Coronary artery (tissue), 2 donors: ENCODE results near the gene BRD9.

Experiments
- DNase-seq: peaks from one replicate; pipeline ENCODE4 v3.0.0-alpha.2; 2017; ENCODE audit warnings: low spot score
- H3K27ac ChIP-seq, 2 donors: fragments of 200-600 bp; sonication (generic); one replicate each; pipeline ENCODE4 v1.5.1; 2016 to 2019
- H3K4me3 ChIP-seq: fragments of 200-600 bp; sonication (generic); 2 replicates; pipeline ENCODE4 v1.5.1; 2016; ENCODE audit warnings: mild to moderate bottlenecking, moderate library complexity
- TF ChIP-seq, protein P1 (sequence below): fragments of 200-600 bp; sonication (generic); IDR thresholded peaks from one replicate; pipeline ENCODE4 v1.5.1; 2019; ENCODE audit warnings: antibody characterized with exemption

Gene BRD9

DNA sequence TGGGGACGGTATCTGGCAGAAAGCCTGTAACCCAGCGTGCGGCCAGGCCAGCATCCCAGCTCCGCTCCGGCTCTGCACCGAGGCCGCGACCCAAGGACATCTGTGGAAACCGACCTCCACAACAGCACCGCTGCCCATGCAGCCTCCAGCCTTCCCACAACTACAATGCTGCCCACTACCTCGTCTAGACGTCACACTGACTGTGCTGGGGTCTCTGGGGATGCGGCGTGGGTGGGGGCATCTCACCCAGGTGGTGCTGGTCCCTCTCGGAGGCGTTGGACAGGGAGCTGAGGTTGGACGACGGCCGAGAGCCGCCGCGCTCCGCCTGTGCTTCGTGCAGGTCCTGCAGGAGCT, 27.5 kb downstream of the BRD9 start:
- TF ChIP-seq, protein P1, sequence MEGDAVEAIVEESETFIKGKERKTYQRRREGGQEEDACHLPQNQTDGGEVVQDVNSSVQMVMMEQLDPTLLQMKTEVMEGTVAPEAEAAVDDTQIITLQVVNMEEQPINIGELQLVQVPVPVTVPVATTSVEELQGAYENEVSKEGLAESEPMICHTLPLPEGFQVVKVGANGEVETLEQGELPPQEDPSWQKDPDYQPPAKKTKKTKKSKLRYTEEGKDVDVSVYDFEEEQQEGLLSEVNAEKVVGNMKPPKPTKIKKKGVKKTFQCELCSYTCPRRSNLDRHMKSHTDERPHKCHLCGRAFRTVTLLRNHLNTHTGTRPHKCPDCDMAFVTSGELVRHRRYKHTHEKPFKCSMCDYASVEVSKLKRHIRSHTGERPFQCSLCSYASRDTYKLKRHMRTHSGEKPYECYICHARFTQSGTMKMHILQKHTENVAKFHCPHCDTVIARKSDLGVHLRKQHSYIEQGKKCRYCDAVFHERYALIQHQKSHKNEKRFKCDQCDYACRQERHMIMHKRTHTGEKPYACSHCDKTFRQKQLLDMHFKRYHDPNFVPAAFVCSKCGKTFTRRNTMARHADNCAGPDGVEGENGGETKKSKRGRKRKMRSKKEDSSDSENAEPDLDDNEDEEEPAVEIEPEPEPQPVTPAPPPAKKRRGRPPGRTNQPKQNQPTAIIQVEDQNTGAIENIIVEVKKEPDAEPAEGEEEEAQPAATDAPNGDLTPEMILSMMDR, result no peak
- Histone ChIP-seq H3K27ac (no peak overlapping the region), H3K4me3 (no peak overlapping the region)
- no peak for DNase-seq

DNA sequence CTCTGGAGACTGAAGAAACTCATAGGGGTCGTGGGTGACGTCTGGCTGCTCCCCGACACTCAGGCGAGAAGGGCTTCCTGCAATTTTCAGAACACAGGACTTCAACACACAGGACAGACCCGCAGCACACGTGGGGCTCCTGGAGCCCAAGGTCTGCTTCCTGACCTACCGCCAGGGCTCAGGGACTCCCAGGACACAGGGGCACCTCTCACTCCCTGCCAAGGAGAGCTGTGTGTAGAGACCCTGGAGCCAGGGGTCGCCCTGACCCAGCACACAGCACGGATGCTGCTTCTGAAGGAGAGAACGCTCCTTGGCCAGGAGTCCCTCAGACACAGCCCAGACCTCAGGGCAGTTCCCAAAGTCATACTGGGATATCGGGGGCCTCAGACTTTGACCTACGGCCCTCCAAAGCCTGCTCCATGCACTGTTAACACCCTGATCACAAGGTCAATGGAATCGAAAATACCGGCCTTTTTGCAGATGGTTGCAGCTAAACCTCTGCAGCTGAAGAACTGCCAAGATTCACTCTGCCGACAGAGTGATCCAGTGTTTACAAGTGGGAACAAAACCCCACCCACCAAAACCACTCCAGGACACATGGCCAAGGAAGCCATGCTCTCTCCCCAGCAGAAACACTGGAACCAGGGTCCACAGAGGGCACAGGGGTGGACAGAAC, 28.0 kb downstream of the BRD9 start:
- no peak overlapping the region for H3K27ac ChIP-seq
- TF ChIP-seq, protein P1, result no peak
- DNase-seq, result no peak
- no peak overlapping the region for H3K4me3 ChIP-seq

DNA sequence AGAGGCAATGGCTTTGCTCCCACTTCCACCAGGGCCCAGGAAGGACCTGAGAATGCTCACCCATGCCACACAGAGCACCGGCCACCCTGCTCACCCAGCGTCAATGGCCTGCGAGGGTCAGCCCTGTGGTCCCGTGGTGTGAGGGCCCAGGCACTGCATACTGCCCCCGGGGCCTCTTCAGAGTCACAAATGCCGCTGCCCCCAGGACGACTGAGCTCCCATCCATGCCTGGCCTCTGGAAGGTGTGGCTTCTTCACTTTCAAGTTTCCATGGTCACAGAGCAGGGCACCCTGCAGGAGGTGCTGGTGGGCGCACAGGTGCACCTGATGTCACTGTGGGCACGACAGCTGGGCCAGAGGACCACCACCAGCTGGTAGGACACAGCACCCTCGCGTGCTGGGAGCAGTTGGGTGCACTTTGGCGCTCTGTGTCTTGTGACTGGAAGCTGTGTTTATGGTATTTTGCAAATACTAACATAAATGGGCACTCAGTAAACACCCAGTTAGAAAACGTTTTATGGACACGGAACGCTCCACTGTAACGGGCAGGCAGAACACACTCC, 29.3 kb downstream of the BRD9 start:
- no peak overlapping the region for H3K27ac ChIP-seq
- H3K4me3 ChIP-seq, result no peak overlapping the region
- DNase-seq, result no peak
- TF ChIP-seq, protein P1, result no peak

DNA sequence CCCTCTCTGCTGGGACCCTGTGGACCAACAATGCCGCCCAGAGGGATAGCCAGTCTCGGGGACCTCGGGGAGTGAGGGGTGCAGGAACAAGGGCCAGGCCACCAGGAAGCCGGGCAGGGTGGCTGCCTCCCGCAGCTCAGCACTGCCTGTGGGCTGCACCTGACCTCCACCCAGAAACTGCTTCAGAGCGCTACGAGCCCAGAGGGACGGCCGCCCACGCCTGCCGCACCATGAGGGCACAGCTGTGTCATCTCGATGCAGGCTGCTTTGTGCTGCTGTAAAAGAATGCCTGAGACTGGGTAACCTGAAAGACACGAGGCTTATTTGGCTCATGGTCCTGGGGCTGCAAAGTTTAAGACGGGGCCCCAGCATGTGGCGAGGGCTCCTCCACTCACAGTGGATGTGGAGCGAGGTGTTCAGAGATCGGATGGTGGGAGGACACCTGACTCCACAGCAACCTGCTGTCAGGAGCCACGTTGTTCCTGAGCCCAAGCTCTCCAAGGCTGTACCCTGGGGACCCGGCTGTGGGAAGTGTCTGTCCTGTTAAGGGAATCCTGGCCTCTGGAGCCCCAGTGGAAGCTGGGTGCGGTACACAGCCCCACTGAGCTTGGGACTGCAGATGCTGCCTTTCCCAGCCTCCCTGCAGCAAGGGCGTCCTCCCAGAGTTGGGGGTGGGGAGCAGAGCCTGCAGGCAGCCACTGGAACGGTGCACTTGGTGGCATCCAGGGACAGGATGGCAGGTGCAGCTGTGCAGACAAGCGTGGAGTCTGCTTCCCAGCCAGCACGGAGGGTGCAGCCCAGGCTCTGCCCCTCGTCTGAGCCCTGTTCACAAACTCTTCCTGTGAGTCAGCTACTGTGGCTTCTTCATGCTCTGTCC, 30.0 kb downstream of the BRD9 start:
- no peak overlapping the region for H3K4me3 ChIP-seq
- no peak for DNase-seq
- TF ChIP-seq, protein P1, result no peak
- no peak overlapping the region for H3K27ac ChIP-seq

DNA sequence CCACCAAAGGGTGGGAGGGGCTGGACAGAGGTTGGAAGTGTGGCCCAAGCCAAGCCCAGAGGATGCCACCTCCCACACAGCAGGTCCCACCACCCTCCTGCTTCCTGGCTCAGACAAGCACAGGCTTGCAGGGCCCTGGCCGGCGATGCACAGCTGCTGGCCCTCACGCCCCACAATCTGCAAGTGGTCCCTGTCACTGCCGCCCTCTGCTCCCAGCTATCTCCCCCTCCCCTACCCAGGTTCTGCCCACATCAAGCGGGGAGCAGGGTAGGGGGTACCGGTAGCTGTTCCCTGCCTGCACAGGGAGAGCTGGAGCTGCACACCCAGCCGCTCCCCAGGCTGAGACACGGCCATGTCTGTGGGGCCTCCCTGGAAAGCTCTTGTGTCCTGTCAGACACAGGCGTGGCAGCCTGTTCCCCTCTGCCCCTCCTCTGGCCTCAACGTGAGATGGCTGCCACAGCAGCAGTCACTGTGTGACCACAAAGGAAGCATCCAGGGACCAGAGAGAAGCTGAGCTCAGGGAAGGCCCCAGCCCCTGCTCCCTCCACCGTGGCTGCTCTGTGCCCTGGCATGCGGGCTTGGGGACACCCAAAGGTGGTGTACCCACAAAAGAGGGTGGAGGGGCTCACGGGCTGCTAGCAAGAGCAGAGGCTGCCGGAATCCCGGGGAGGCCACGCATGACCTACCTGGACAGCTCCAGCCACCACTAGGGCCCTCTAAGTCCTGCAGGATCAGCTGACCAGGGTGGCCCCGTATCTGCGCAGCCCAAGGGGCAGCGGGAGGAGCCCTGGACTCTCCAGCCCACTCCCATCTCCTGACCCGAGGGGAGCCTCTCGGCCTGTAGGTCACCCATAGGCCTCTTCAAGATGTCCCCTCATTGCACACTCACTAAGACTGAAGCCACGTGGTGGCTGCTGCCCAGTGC, 30.9 kb downstream of the BRD9 start:
- DNase-seq, result no peak
- Histone ChIP-seq H3K27ac (no peak overlapping the region), H3K4me3 (no peak overlapping the region)
- TF ChIP-seq, protein P1, result no peak

DNA sequence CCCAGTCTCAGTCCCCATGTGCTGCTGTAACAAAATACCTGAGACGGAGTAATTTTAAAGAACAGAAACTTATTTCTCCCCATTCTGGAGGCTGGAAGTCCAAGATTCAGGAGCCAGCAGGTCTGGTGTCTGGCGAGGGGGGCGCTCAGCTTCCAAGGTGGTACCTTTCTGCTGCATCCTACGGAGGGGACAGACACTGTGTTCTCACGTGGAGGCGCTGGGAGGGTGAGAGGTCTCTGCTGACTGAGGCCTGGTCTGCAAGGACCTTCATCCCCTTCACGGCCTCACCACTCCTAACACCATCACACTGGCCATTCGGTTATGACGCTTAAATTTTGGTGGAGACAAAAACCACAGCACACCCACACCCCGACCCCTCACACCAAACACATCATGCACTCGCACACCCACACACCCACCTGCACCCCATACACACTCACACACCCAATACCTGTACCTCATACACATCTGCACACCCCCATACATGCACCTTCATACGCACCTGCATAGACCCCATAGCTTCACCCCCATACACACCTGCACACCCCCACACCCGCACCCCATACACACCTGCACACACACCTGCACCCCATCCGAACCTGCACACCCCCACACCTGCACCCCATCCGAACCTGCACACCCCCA, 32.0 kb downstream of the BRD9 start:
- Histone ChIP-seq H3K4me3 (no peak overlapping the region), H3K27ac (no peak overlapping the region)
- TF ChIP-seq, protein P1, result no peak
- no peak for DNase-seq
